Measurements from ENCODE around the gene GUK1.
A peak's percentile ranks its signal among the peaks of the same experiment; 100 is the strongest.

GUK1 gene

GRCh38 chr1:228142155-228142691 lies 2.1 kb downstream of the GUK1 start:
- H3K27me3 ChIP-seq (ENCODE audit: insufficient read depth, low read length, poor library complexity), result no peaks in the 10 kb centered on the region
- ATAC-seq (ENCODE audit: insufficient read depth, low read depth) (peak; percentile 19), DNase-seq (peak; percentile 78)
- H3K9ac ChIP-seq (ENCODE audit: low read depth, low read length), result peak overlapping the region; percentile 92
- H3K4me1 ChIP-seq (ENCODE audit: insufficient read depth, low read length), result peaks cover 45% of the 10 kb centered on the region
- peaks cover 70% of the 10 kb centered on the region for H4K20me1 ChIP-seq (ENCODE audit: insufficient read depth, low read length)
- H3K4me3 ChIP-seq (ENCODE audit: low read depth in 1 of 2, low read length in 2 of 2), result peak overlapping the region in 1 of 2 experiments; percentile 99; a peak in 3 of 4 replicates
- TF ChIP-seq EZH2 (IDR thresholded peaks at IDR 0.05; ENCODE audit: borderline replicate concordance, low read depth, low read length, severe bottlenecking), result no peak
- TF ChIP-seq CTCF (IDR thresholded peaks at IDR 0.05; ENCODE audit: borderline replicate concordance, extremely low read depth, low read length, poor library complexity, severe bottlenecking), result no peak
- H3K4me2 ChIP-seq (ENCODE audit: insufficient read depth, low read length), result peak overlapping the region; percentile 95
- H3K9me3 ChIP-seq (ENCODE audit: insufficient read depth, low read length, severe bottlenecking), result no peaks in the 10 kb centered on the region
- peaks cover 63% of the 10 kb centered on the region for H3K36me3 ChIP-seq (ENCODE audit: insufficient read depth, low read length)
- peak overlapping the region; percentile 88 for H3K27ac ChIP-seq (ENCODE audit: low read length)
- H2AFZ ChIP-seq (ENCODE audit: low read depth, low read length), result no peak overlapping the region
- H3K79me2 ChIP-seq (ENCODE audit: insufficient read depth, low read length), result peaks cover 72% of the 10 kb centered on the region

GRCh38 chr1:228142701-228143136 lies 2.6 kb downstream of the GUK1 start:
- Histone ChIP-seq H3K79me2 (ENCODE audit: insufficient read depth, low read length) (peaks cover 74% of the 10 kb centered on the region), H2AFZ (ENCODE audit: low read depth, low read length) (no peak overlapping the region), H3K9me3 (ENCODE audit: insufficient read depth, low read length, severe bottlenecking) (no peaks in the 10 kb centered on the region), H3K4me1 (ENCODE audit: insufficient read depth, low read length) (peaks cover 45% of the 10 kb centered on the region), H4K20me1 (ENCODE audit: insufficient read depth, low read length) (peaks cover 75% of the 10 kb centered on the region), H3K4me3 (ENCODE audit: low read depth in 1 of 2, low read length in 2 of 2) (peak overlapping the region in 1 of 2 experiments; percentile 99; a peak in 2 of 4 replicates), H3K27me3 (ENCODE audit: insufficient read depth, low read length, poor library complexity) (no peaks in the 10 kb centered on the region), H3K4me2 (ENCODE audit: insufficient read depth, low read length) (peak overlapping the region; percentile 95), H3K9ac (ENCODE audit: low read depth, low read length) (peak overlapping the region; percentile 92), H3K36me3 (ENCODE audit: insufficient read depth, low read length) (peaks cover 67% of the 10 kb centered on the region), H3K27ac (ENCODE audit: low read length) (peak overlapping the region; percentile 88)
- no peak for DNase-seq
- TF ChIP-seq EZH2 (IDR thresholded peaks at IDR 0.05; ENCODE audit: borderline replicate concordance, low read depth, low read length, severe bottlenecking), result no peak
- no peak for TF ChIP-seq CTCF (IDR thresholded peaks at IDR 0.05; ENCODE audit: borderline replicate concordance, extremely low read depth, low read length, poor library complexity, severe bottlenecking)
- ATAC-seq (ENCODE audit: insufficient read depth, low read depth), result no peak

DNA sequence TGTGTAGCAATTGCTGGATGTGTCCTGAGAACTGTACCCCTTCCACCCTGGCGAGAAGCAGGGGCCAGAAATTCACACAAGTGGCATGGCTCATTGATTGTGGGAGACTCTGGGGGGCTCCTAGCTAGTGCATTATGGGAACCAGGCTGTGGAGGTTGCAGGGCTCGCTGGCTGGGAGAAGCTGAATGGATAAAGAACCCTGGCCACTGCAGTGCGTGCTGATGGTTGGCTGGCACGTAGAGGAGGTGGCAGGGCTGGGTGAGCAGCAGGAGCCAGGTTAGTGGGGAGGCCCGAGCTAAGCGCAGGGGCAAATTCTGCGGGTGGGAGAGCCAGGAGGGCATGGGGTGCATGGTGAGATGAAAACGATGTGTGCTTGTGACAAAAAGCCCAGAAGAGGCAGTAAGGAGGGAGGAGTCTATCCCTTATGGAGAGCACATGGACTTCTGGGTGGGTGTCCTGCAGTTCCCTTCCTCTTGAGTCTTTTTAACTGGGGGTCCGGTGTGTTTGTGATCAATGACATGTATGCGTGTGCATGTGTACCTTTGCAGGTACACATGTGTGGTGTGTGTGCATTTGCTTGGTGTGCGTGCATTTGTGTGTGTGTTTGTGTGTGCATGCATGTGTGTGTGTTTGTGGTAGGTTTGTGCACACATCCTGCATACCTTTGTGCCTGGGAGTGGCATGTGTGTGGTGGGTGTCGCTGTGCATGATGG lies 3.6 kb downstream of the GUK1 start:
- H3K36me3 ChIP-seq (ENCODE audit: insufficient read depth, low read length), result peaks cover 76% of the 10 kb centered on the region
- no peak overlapping the region for H3K4me3 ChIP-seq (ENCODE audit: low read depth in 1 of 2, low read length in 2 of 2)
- no peaks in the 10 kb centered on the region for H3K27me3 ChIP-seq (ENCODE audit: insufficient read depth, low read length, poor library complexity)
- ATAC-seq (ENCODE audit: insufficient read depth, low read depth) (no peak), DNase-seq (no peak)
- no peaks in the 10 kb centered on the region for H3K9me3 ChIP-seq (ENCODE audit: insufficient read depth, low read length, severe bottlenecking)
- peak overlapping the region; percentile 88 for H3K27ac ChIP-seq (ENCODE audit: low read length)
- TF ChIP-seq CTCF (IDR thresholded peaks at IDR 0.05; ENCODE audit: borderline replicate concordance, extremely low read depth, low read length, poor library complexity, severe bottlenecking), result no peak
- no peak for TF ChIP-seq EZH2 (IDR thresholded peaks at IDR 0.05; ENCODE audit: borderline replicate concordance, low read depth, low read length, severe bottlenecking)
- no peak overlapping the region for H2AFZ ChIP-seq (ENCODE audit: low read depth, low read length)
- H3K79me2 ChIP-seq (ENCODE audit: insufficient read depth, low read length), result peaks cover 74% of the 10 kb centered on the region
- H3K4me2 ChIP-seq (ENCODE audit: insufficient read depth, low read length), result peak overlapping the region; percentile 95; the same call in 1 of the 2 replicates
- H3K9ac ChIP-seq (ENCODE audit: low read depth, low read length), result peak overlapping the region; percentile 92; the same call in 1 of the 2 replicates
- peaks cover 45% of the 10 kb centered on the region for H3K4me1 ChIP-seq (ENCODE audit: insufficient read depth, low read length)
- H4K20me1 ChIP-seq (ENCODE audit: insufficient read depth, low read length), result peaks cover 82% of the 10 kb centered on the region
